Type B pancreatic cell (in vitro differentiated cells): ENCODE measurements around the gene SOBP. TPM values are rescaled to one million over a fixed set of nuclear protein-coding genes. Genes with fewer than 3 reads are reported as not detected.

ENCODE experiments used
- DNase-seq: peaks from one replicate; pipeline ENCODE4 v3.0.0; 2021; ENCODE audit warnings: mixed read lengths; ENCODE audit not compliant: unreplicated experiment; ENCODE audit errors: extremely low spot score
- H3K27ac Mint-ChIP-seq: 2 replicates; pipeline ENCODE4 v1.8.0; 2021; ENCODE audit warnings: mild to moderate bottlenecking, mixed read lengths
- H3K27me3 Mint-ChIP-seq: 2 replicates; pipeline ENCODE4 v1.8.0; 2021; ENCODE audit warnings: mixed read lengths
- H3K36me3 Mint-ChIP-seq: 2 replicates; pipeline ENCODE4 v1.8.0; 2021; ENCODE audit warnings: mixed read lengths
- H3K4me1 Mint-ChIP-seq: one replicate; pipeline ENCODE4 v1.8.0; 2021; ENCODE audit warnings: mixed read lengths; ENCODE audit not compliant: unreplicated experiment
- H3K4me3 Mint-ChIP-seq: 2 replicates; pipeline ENCODE4 v1.8.0; 2021; ENCODE audit warnings: mild to moderate bottlenecking, mixed read lengths
- H3K9me3 Mint-ChIP-seq: 2 replicates; pipeline ENCODE4 v1.8.0; 2021; ENCODE audit warnings: mixed read lengths
- CTCF ChIP-seq: fragments of 200-600 bp; sonication (generic); conservative IDR thresholded peaks from 2 replicates; pipeline ENCODE4 v1.5.0; 2021; ENCODE audit warnings: antibody characterized with exemption, mild to moderate bottlenecking
- total RNA-seq: library from RNA; stranded (reverse); gene quantifications from 2 replicates; pipeline ENCODE4 v1.2.1, GENCODE V29; 2021; ENCODE audit warnings: low replicate concordance

SOBP gene
- total RNA-seq, 1 donor from 2014 or later: 19.4 TPM

- Mint-ChIP-seq H3K36me3 (peaks cover 4% of the 10 kb centered on the region), H3K27me3 (peaks cover 3% of the 10 kb centered on the region), H3K27ac (no peak overlapping the region), H3K4me1 (peaks cover 18% of the 10 kb centered on the region), H3K9me3 (no peaks in the 10 kb centered on the region), H3K4me3 (no peak overlapping the region)
- TF ChIP-seq CTCF: no peak
- no peak for DNase-seq
These were observed 94.8 kb downstream of the SOBP start for GRCh38 chr6:107584726-107585125.

GRCh38 chr6:107585815-107586435 is 96.0 kb downstream of the SOBP start:
- Mint-ChIP-seq H3K36me3 (no peaks in the 10 kb centered on the region), H3K27me3 (peaks cover 3% of the 10 kb centered on the region), H3K4me1 (peaks cover 25% of the 10 kb centered on the region), H3K9me3 (no peaks in the 10 kb centered on the region), H3K27ac (no peak overlapping the region), H3K4me3 (no peak overlapping the region)
- no peak for DNase-seq
- no peak for TF ChIP-seq CTCF

GRCh38 chr6:107587451-107587850 is 97.5 kb downstream of the SOBP start:
- no peak overlapping the region for H3K27ac Mint-ChIP-seq
- no peaks in the 10 kb centered on the region for H3K36me3 Mint-ChIP-seq
- no peaks in the 10 kb centered on the region for H3K9me3 Mint-ChIP-seq
- peaks cover 30% of the 10 kb centered on the region for H3K4me1 Mint-ChIP-seq
- H3K27me3 Mint-ChIP-seq: peaks cover 3% of the 10 kb centered on the region
- H3K4me3 Mint-ChIP-seq: no peak overlapping the region
- TF ChIP-seq CTCF: no peak
- no peak for DNase-seq

GRCh38 chr6:107589199-107589598 is 99.3 kb downstream of the SOBP start:
- TF ChIP-seq CTCF: no peak
- no peak overlapping the region for H3K4me3 Mint-ChIP-seq
- H3K27me3 Mint-ChIP-seq: peaks cover 3% of the 10 kb centered on the region
- H3K9me3 Mint-ChIP-seq: no peaks in the 10 kb centered on the region
- no peak for DNase-seq
- H3K36me3 Mint-ChIP-seq: no peaks in the 10 kb centered on the region
- no peak overlapping the region for H3K27ac Mint-ChIP-seq
- H3K4me1 Mint-ChIP-seq: peaks cover 31% of the 10 kb centered on the region

- Mint-ChIP-seq H3K27me3 (peaks cover 3% of the 10 kb centered on the region), H3K27ac (no peak overlapping the region), H3K9me3 (no peaks in the 10 kb centered on the region), H3K4me1 (peaks cover 31% of the 10 kb centered on the region), H3K36me3 (no peaks in the 10 kb centered on the region), H3K4me3 (no peak overlapping the region)
- no peak for TF ChIP-seq CTCF
- no peak for DNase-seq
These were observed 100.0 kb downstream of the SOBP start for GRCh38 chr6:107589934-107590333.

- H3K27ac Mint-ChIP-seq: no peak overlapping the region
- peaks cover 3% of the 10 kb centered on the region for H3K27me3 Mint-ChIP-seq
- H3K4me3 Mint-ChIP-seq: no peak overlapping the region
- no peak for TF ChIP-seq CTCF
- H3K4me1 Mint-ChIP-seq: peaks cover 30% of the 10 kb centered on the region
- no peaks in the 10 kb centered on the region for H3K9me3 Mint-ChIP-seq
- no peak for DNase-seq
- H3K36me3 Mint-ChIP-seq: no peaks in the 10 kb centered on the region
These were observed 100.5 kb downstream of the SOBP start for GRCh38 chr6:107590378-107590777.
